ENCODE results near the gene ACBD6.

DNA sequence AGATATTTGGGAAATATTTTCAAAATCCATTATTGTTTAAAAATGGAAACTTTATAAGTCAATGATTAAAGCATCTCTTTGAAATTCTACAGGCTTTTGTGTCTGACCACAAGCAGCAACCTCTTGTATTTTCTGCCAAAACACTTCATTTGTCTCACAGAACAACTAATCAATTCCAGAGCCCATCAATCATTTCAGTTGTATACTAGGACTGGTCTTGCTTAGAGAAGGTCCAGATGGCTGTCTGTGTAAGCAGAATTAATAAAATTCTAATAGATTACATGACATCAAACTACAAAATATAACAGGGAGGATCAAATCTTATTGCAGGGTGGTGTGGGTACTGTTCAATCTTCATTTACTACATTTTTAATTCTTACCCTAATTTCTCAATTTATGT is 76.4 kb downstream of the ACBD6 start:
- TF ChIP-seq, protein P1, sequence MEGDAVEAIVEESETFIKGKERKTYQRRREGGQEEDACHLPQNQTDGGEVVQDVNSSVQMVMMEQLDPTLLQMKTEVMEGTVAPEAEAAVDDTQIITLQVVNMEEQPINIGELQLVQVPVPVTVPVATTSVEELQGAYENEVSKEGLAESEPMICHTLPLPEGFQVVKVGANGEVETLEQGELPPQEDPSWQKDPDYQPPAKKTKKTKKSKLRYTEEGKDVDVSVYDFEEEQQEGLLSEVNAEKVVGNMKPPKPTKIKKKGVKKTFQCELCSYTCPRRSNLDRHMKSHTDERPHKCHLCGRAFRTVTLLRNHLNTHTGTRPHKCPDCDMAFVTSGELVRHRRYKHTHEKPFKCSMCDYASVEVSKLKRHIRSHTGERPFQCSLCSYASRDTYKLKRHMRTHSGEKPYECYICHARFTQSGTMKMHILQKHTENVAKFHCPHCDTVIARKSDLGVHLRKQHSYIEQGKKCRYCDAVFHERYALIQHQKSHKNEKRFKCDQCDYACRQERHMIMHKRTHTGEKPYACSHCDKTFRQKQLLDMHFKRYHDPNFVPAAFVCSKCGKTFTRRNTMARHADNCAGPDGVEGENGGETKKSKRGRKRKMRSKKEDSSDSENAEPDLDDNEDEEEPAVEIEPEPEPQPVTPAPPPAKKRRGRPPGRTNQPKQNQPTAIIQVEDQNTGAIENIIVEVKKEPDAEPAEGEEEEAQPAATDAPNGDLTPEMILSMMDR (conservative IDR thresholded peaks at IDR 0.05; ENCODE audit: low read depth, low read length): no peak
- no peak for TF ChIP-seq EZH2 (IDR thresholded peaks at IDR 0.05; ENCODE audit: borderline replicate concordance, low read depth, low read length, poor library complexity, severe bottlenecking)
